ENCODE results near the gene MAGEB2.

Gene MAGEB2

DNA sequence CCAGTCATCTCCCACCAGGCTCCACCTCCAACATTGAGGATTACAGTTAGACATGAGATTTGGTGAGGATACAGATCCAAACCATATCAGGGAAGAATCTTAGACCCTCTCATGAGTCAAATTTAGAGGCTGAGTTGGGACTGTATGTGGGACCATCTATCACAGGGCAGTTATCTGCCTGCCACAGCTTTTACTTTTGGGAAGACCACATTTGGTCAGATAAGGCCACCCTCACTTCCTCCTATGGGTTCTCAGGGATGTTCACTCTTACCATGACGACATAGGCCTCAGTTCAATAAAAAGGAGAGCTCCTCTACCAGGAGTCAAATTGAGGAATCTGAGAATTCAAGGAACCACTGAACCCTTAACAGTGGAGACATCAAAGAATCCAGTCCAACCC, 2.1 kb downstream of the MAGEB2 start:
- 67% methylated on average over 1 of the region's 1 CpG for WGBS

GRCh38 chrX:30219372-30219771, 4.0 kb downstream of the MAGEB2 start:
- Histone ChIP-seq H3K4me3 (ENCODE audit: insufficient read depth in 1 of 2, low read depth in 1 of 2, low read length in 2 of 2) (no peak overlapping the region), H4K8ac (ENCODE audit: low read length) (no peak overlapping the region), H3K14ac (ENCODE audit: low read length in 2 of 2) (no peak overlapping the region), H3K27ac (ENCODE audit: low read length, poor library complexity, severe bottlenecking) (no peak overlapping the region), H2AFZ (ENCODE audit: low read depth, low read length) (no peak overlapping the region), H3K4me2 (ENCODE audit: low read length, poor library complexity, severe bottlenecking) (no peak overlapping the region), H4K91ac (ENCODE audit: low read length) (no peak overlapping the region), H2BK120ac (ENCODE audit: low read depth, low read length) (no peak overlapping the region), H3K23ac (ENCODE audit: low read length in 2 of 2) (no peak overlapping the region), H2BK15ac (ENCODE audit: low read depth, poor library complexity, severe bottlenecking) (no peak overlapping the region), H3K4me1 (ENCODE audit: control insufficient read depth, insufficient read depth, low read depth, low read length) (no peaks in the 10 kb centered on the region), H3K79me1 (replicated peaks; ENCODE audit: low read length, poor library complexity, severe bottlenecking) (no peaks in the 10 kb centered on the region), H3K18ac (ENCODE audit: low read depth in 1 of 2, low read length in 2 of 2) (no peak overlapping the region), H2BK5ac (ENCODE audit: low read depth, low read length, poor library complexity, severe bottlenecking) (no peak overlapping the region), H3K9ac (ENCODE audit: low read length) (no peak overlapping the region), H2BK12ac (ENCODE audit: low read length in 2 of 2) (no peak overlapping the region), H3K27me3 (ENCODE audit: control insufficient read depth in 1 of 2, insufficient read depth in 1 of 2, low read length in 2 of 2) (peaks cover 0 to 7% of the 10 kb centered on the region in 2 experiments), H3K4ac (ENCODE audit: low read depth in 1 of 2, low read length in 2 of 2) (no peak overlapping the region), H3K36me3 (ENCODE audit: control insufficient read depth in 1 of 2, insufficient read depth in 2 of 2, low read depth in 1 of 2, low read length in 2 of 2) (no peaks in the 10 kb centered on the region), H2AK5ac (ENCODE audit: low read length, severe bottlenecking) (no peak overlapping the region), H3K9me3 (ENCODE audit: control insufficient read depth, low read length) (no peaks in the 10 kb centered on the region)
- 91% methylated on average over 2 of the region's 4 CpGs for WGBS
- no peak for DNase-seq

More for the DNA sequence above, 2.1 kb downstream of the MAGEB2 start:
- H3K79me1 ChIP-seq (replicated peaks; ENCODE audit: low read length, poor library complexity, severe bottlenecking), result no peaks in the 10 kb centered on the region
- no peak overlapping the region for H3K27ac ChIP-seq (ENCODE audit: low read length, poor library complexity, severe bottlenecking)
- DNase-seq, result no peak
- no peak overlapping the region for H3K23ac ChIP-seq (ENCODE audit: low read length in 2 of 2)
- H2BK5ac ChIP-seq (ENCODE audit: low read depth, low read length, poor library complexity, severe bottlenecking), result no peak overlapping the region
- H2AK5ac ChIP-seq (ENCODE audit: low read length, severe bottlenecking), result no peak overlapping the region
- H3K4ac ChIP-seq (ENCODE audit: low read depth in 1 of 2, low read length in 2 of 2), result no peak overlapping the region
- H3K36me3 ChIP-seq (ENCODE audit: control insufficient read depth in 1 of 2, insufficient read depth in 2 of 2, low read depth in 1 of 2, low read length in 2 of 2), result no peaks in the 10 kb centered on the region
- no peak overlapping the region for H2BK120ac ChIP-seq (ENCODE audit: low read depth, low read length)
- no peaks in the 10 kb centered on the region for H3K9me3 ChIP-seq (ENCODE audit: control insufficient read depth, low read length)
- H3K27me3 ChIP-seq (ENCODE audit: control insufficient read depth in 1 of 2, insufficient read depth in 1 of 2, low read length in 2 of 2), result peaks cover 0 to 22% of the 10 kb centered on the region in 2 experiments
- no peak overlapping the region for H4K8ac ChIP-seq (ENCODE audit: low read length)
- H3K14ac ChIP-seq (ENCODE audit: low read length in 2 of 2), result no peak overlapping the region
- no peak overlapping the region for H4K91ac ChIP-seq (ENCODE audit: low read length)
- no peak overlapping the region for H2BK12ac ChIP-seq (ENCODE audit: low read length in 2 of 2)
- no peak overlapping the region for H3K4me3 ChIP-seq (ENCODE audit: insufficient read depth in 1 of 2, low read depth in 1 of 2, low read length in 2 of 2)
- H3K4me1 ChIP-seq (ENCODE audit: control insufficient read depth, insufficient read depth, low read depth, low read length), result no peaks in the 10 kb centered on the region
- H2BK15ac ChIP-seq (ENCODE audit: low read depth, poor library complexity, severe bottlenecking), result no peak overlapping the region
- H3K18ac ChIP-seq (ENCODE audit: low read depth in 1 of 2, low read length in 2 of 2), result no peak overlapping the region
- H3K9ac ChIP-seq (ENCODE audit: low read length), result no peak overlapping the region
- H3K4me2 ChIP-seq (ENCODE audit: low read length, poor library complexity, severe bottlenecking), result no peak overlapping the region
- H2AFZ ChIP-seq (ENCODE audit: low read depth, low read length), result no peak overlapping the region

GRCh38 chrX:30220661-30221060, 5.3 kb downstream of the MAGEB2 start:
- peaks cover 0 to 7% of the 10 kb centered on the region in 2 experiments for H3K27me3 ChIP-seq (ENCODE audit: control insufficient read depth in 1 of 2, insufficient read depth in 1 of 2, low read length in 2 of 2)
- H3K4me3 ChIP-seq (ENCODE audit: insufficient read depth in 1 of 2, low read depth in 1 of 2, low read length in 2 of 2), result no peak overlapping the region
- H3K4me1 ChIP-seq (ENCODE audit: control insufficient read depth, insufficient read depth, low read depth, low read length), result no peaks in the 10 kb centered on the region
- no peak overlapping the region for H3K18ac ChIP-seq (ENCODE audit: low read depth in 1 of 2, low read length in 2 of 2)
- H2AK5ac ChIP-seq (ENCODE audit: low read length, severe bottlenecking), result no peak overlapping the region
- WGBS, result 0% methylated on average over 1 of the region's 5 CpGs
- no peak overlapping the region for H2BK15ac ChIP-seq (ENCODE audit: low read depth, poor library complexity, severe bottlenecking)
- H3K9me3 ChIP-seq (ENCODE audit: control insufficient read depth, low read length), result no peaks in the 10 kb centered on the region
- no peak overlapping the region for H2BK12ac ChIP-seq (ENCODE audit: low read length in 2 of 2)
- H3K14ac ChIP-seq (ENCODE audit: low read length in 2 of 2), result no peak overlapping the region
- no peak overlapping the region for H2AFZ ChIP-seq (ENCODE audit: low read depth, low read length)
- no peaks in the 10 kb centered on the region for H3K36me3 ChIP-seq (ENCODE audit: control insufficient read depth in 1 of 2, insufficient read depth in 2 of 2, low read depth in 1 of 2, low read length in 2 of 2)
- no peak for DNase-seq
- no peak overlapping the region for H2BK120ac ChIP-seq (ENCODE audit: low read depth, low read length)
- no peak overlapping the region for H3K27ac ChIP-seq (ENCODE audit: low read length, poor library complexity, severe bottlenecking)
- no peak overlapping the region for H3K4ac ChIP-seq (ENCODE audit: low read depth in 1 of 2, low read length in 2 of 2)
- H3K9ac ChIP-seq (ENCODE audit: low read length), result no peak overlapping the region
- no peaks in the 10 kb centered on the region for H3K79me1 ChIP-seq (replicated peaks; ENCODE audit: low read length, poor library complexity, severe bottlenecking)
- H3K23ac ChIP-seq (ENCODE audit: low read length in 2 of 2), result no peak overlapping the region
- H2BK5ac ChIP-seq (ENCODE audit: low read depth, low read length, poor library complexity, severe bottlenecking), result no peak overlapping the region
- no peak overlapping the region for H3K4me2 ChIP-seq (ENCODE audit: low read length, poor library complexity, severe bottlenecking)
- H4K91ac ChIP-seq (ENCODE audit: low read length), result no peak overlapping the region
- no peak overlapping the region for H4K8ac ChIP-seq (ENCODE audit: low read length)

GRCh38 chrX:30224536-30224935, 9.2 kb downstream of the MAGEB2 start:
- H3K79me1 ChIP-seq (replicated peaks; ENCODE audit: low read length, poor library complexity, severe bottlenecking), result no peaks in the 10 kb centered on the region
- no peak overlapping the region for H2BK5ac ChIP-seq (ENCODE audit: low read depth, low read length, poor library complexity, severe bottlenecking)
- no peak overlapping the region for H4K8ac ChIP-seq (ENCODE audit: low read length)
- H3K9me3 ChIP-seq (ENCODE audit: control insufficient read depth, low read length), result no peaks in the 10 kb centered on the region
- H2AK5ac ChIP-seq (ENCODE audit: low read length, severe bottlenecking), result no peak overlapping the region
- no peaks in the 10 kb centered on the region for H3K36me3 ChIP-seq (ENCODE audit: control insufficient read depth in 1 of 2, insufficient read depth in 2 of 2, low read depth in 1 of 2, low read length in 2 of 2)
- H2BK12ac ChIP-seq (ENCODE audit: low read length in 2 of 2), result no peak overlapping the region
- no peak overlapping the region for H4K91ac ChIP-seq (ENCODE audit: low read length)
- H3K18ac ChIP-seq (ENCODE audit: low read depth in 1 of 2, low read length in 2 of 2), result no peak overlapping the region
- WGBS, result 0% methylated on average over 2 of the region's 2 CpGs
- H3K9ac ChIP-seq (ENCODE audit: low read length), result no peak overlapping the region
- no peak overlapping the region for H2AFZ ChIP-seq (ENCODE audit: low read depth, low read length)
- no peak overlapping the region for H3K4ac ChIP-seq (ENCODE audit: low read depth in 1 of 2, low read length in 2 of 2)
- H3K27ac ChIP-seq (ENCODE audit: low read length, poor library complexity, severe bottlenecking), result no peak overlapping the region
- no peak overlapping the region for H2BK15ac ChIP-seq (ENCODE audit: low read depth, poor library complexity, severe bottlenecking)
- no peak overlapping the region for H2BK120ac ChIP-seq (ENCODE audit: low read depth, low read length)
- no peaks in the 10 kb centered on the region for H3K4me1 ChIP-seq (ENCODE audit: control insufficient read depth, insufficient read depth, low read depth, low read length)
- H3K4me3 ChIP-seq (ENCODE audit: insufficient read depth in 1 of 2, low read depth in 1 of 2, low read length in 2 of 2), result no peak overlapping the region
- H3K27me3 ChIP-seq (ENCODE audit: control insufficient read depth in 1 of 2, insufficient read depth in 1 of 2, low read length in 2 of 2), result peaks cover 0 to 15% of the 10 kb centered on the region in 2 experiments
- no peak overlapping the region for H3K14ac ChIP-seq (ENCODE audit: low read length in 2 of 2)
- H3K23ac ChIP-seq (ENCODE audit: low read length in 2 of 2), result no peak overlapping the region
- no peak overlapping the region for H3K4me2 ChIP-seq (ENCODE audit: low read length, poor library complexity, severe bottlenecking)
- DNase-seq, result no peak

Data from mesenchymal stem cell (in vitro differentiated cells and primary cell).